ENCODE results near the gene CBLN3. TPM values are rescaled to one million over a fixed set of nuclear protein-coding genes. Genes with fewer than 3 reads are reported as not detected.

The CBLN3 gene
- total RNA-seq, 1 donor from 2014 or later, result 1.3 TPM

DNA sequence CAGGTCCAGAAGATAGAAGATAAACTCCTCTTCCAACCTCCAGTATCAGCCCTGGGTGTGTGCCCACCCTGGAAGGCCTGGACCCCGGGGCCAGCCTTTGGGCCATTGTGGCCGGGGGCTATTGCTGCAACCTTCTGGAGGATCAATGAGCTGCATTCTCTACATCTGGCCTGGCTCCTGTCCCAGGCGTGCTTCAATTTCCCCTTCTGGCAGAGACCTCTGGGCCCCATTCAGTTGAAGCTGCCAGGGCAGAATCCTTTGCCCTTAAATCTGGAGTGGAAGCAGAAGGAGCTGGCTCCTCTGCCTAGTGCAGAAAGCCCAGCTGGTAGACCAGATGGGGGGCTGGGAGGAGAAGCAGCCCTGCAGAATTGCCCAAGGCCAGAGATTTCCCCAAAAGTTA, 20.7 kb downstream of the CBLN3 start:
- no peak for DNase-seq (ENCODE audit: low read depth)
- TF ChIP-seq CTCF (conservative IDR thresholded peaks at IDR 0.05; ENCODE audit: low read depth, low read length), result no peak

DNA sequence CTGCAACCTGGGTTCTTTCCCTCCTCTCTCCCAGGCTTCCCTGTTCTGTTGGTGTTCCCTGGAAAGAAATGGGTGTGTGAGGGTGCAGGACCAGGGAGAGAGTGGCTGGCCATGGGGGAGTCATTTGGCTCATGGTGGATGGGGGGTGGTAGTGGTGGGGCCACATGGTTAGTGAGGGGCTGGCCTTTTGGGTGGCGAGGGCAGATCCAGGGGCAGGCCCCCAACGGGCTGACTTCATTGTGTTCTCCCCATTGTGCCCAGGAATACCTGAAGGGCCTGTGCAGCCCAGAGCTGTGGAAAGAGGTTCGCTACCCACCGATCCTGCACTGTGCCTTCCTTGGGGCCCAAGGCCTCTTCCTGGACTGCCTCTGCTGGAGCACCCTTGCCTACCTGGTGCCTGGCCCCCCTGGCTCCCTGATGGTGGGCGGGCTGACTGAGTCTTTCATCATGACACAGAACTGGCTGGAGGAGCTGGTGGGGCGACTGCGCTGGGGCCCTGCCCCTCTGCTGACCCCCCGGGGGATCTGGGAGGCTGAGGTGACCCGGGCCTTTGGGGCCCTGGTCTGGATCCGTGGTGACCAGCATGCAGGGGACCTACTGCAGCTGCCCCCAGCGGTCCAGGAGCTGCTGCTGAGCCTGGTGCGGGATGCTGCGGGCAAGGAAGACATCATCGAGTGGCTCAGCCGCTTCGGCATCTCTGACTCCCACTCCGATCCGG, 21.7 kb downstream of the CBLN3 start:
- no peak for DNase-seq (ENCODE audit: low read depth)
- TF ChIP-seq CTCF (conservative IDR thresholded peaks at IDR 0.05; ENCODE audit: low read depth, low read length), result no peak
- H3K4me3 ChIP-seq (ENCODE audit: low read depth, low read length), result no peak overlapping the region

More for the DNA sequence above, 20.7 kb downstream of the CBLN3 start:
- H3K4me3 ChIP-seq (ENCODE audit: low read depth, low read length), result no peak overlapping the region

DNA sequence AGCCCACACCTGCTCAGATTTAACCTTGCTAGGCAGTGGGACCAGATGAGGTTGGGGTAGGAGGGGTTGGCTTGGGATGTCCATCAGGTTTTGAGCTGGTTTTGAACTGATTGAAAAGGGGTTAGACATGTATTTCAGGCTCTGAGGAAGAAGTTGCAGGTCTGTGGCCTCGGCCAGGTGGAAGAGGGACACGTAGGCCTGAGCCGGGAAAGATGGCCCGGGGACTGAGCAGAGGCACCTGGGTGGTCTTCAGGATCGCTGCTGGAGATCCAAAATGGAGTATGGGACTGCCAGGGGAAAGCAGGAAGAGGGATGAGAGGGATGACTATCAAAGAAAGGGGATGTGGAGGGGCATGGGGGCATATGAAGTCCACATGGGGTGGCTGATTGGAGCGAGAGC, 23.1 kb downstream of the CBLN3 start:
- H3K4me3 ChIP-seq (ENCODE audit: low read depth, low read length), result no peak overlapping the region
- no peak for DNase-seq (ENCODE audit: low read depth)
- no peak for TF ChIP-seq CTCF (conservative IDR thresholded peaks at IDR 0.05; ENCODE audit: low read depth, low read length)

DNA sequence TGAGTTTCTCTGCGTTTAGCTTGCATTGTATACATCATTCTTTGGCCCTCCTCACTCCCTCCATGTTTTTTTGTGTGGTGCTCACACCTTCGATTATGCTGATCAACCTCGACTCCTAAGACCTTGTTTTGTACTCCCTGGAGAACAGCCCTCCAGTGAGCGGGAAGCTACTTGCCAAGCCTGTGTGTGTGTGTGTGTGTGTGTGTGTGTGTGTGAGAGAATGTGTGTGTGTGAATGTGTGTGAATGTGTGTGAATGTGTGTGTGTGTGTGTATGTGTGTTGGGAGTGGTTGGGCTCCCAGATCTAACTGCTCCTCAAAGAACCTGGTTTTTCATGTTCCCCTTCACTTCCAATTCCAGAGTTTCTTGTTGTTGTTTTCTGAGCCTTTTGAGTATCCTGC, 24.7 kb downstream of the CBLN3 start:
- no peak for TF ChIP-seq CTCF (conservative IDR thresholded peaks at IDR 0.05; ENCODE audit: low read depth, low read length)
- DNase-seq (ENCODE audit: low read depth), result no peak
- H3K4me3 ChIP-seq (ENCODE audit: low read depth, low read length), result no peak overlapping the region

DNA sequence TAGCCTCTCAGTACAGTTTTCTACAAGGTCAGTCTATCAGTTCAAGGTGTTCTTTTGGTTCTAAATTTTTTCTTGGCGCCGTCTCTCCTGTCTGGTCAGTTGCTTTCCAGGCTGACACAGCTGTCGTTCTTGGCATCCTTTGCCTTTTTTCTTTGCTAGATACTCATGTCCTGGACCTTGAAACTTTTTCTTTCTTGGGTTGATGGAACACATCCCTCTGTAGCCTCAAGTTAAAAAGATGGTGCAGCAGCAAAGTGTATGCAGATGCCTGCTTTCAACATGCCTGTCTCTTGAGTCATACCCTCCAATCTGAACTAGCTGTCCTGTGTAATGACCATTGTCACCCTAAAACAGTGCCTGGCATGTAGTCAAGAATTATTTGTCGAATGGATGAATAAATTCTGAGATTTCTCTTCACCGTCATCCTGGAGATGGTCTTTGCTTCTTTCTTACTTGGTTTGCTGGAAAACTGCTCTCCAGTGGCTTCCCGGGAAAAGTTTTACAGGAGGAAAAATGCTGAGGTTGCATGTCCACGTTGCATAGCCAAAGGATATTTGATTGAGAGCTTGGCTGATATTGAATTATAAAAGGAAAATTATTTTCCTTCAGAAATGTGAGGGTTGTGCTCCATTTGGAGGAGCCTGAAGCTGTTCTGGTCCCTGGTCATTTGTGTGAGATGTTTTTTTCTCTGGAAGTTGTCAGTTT, 26.0 kb downstream of the CBLN3 start:
- no peak for DNase-seq (ENCODE audit: low read depth)
- H3K4me3 ChIP-seq (ENCODE audit: low read depth, low read length), result no peak overlapping the region
- TF ChIP-seq CTCF (conservative IDR thresholded peaks at IDR 0.05; ENCODE audit: low read depth, low read length), result no peak

DNA sequence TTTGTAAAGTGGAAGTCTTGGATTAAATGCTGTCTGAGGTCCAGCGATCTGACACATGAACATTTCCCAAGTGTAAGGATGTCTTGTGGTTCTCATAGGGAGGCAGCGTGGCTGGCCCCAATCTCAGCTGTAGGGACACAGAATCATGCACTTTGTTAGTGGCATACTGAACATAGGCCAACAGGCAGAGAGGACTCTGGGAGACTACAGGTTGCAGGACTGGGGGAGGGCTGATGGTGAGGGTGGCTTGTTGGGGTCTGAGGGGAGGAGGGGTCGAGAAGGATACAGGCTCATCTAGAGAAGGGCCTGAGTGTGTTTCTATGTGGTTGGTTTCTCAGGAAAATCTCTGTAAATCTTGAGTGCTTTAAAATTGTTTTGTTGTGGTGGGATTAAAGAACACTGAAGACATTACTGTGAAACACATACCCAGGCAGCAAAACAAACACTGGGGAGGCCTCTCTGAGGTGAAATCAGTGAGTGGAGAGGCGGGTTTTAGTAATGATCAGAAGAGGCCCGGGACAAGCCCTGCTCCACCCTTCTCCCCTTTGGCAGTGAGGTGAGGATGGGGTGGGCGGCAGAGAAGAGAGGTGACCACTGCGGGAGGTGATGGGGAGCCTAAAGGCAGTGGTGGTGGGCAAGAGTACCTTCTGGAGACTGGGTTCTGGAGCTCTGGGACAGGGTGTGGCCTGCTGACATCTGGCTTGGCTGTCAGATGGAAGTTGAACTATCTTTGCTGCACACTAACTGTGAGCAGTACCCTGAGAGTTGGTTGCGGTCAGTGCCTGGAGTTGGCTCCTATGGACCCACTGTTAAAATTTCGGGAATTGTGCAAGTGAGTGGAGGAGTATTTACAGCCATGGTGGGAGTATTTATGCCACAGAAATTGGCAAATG, 27.4 kb downstream of the CBLN3 start:
- no peak for TF ChIP-seq CTCF (conservative IDR thresholded peaks at IDR 0.05; ENCODE audit: low read depth, low read length)
- H3K4me3 ChIP-seq (ENCODE audit: low read depth, low read length), result no peak overlapping the region
- DNase-seq (ENCODE audit: low read depth), result no peak

All from epithelial cell of proximal tubule (primary cell).